GM12864 (cell line): ENCODE measurements around the gene CACNA1C.

Experiments used
- DNase-seq: peaks from one replicate; pipeline ENCODE4 v3.0.0-alpha.2; 2011; ENCODE audit warnings: low read depth
- H3K4me3 ChIP-seq: 2 replicates; pipeline ENCODE4 v1.5.1; 2011; ENCODE audit warnings: mild to moderate bottlenecking, low read depth, low read length, control low read depth
- CTCF ChIP-seq: IDR thresholded peaks from 2 replicates; pipeline ENCODE4 v1.5.1; 2011; ENCODE audit warnings: low read depth, mild to moderate bottlenecking, moderate library complexity, low read length, control low read depth, inconsistent platforms; ENCODE audit errors: missing control alignments

Gene CACNA1C

GRCh38 chr12:2264651-2265232 is 212.0 kb downstream of the CACNA1C start:
- no peak for TF ChIP-seq CTCF
- DNase-seq: no peak
- H3K4me3 ChIP-seq: no peak overlapping the region

- no peak overlapping the region for H3K4me3 ChIP-seq
- no peak for TF ChIP-seq CTCF
- no peak for DNase-seq
These were observed 212.8 kb downstream of the CACNA1C start for GRCh38 chr12:2265461-2266167.

- no peak for TF ChIP-seq CTCF
- H3K4me3 ChIP-seq: no peak overlapping the region
- DNase-seq: no peak
These were observed 214.2 kb downstream of the CACNA1C start for GRCh38 chr12:2266666-2267620.

GRCh38 chr12:2267703-2268470 is 215.1 kb downstream of the CACNA1C start:
- no peak overlapping the region for H3K4me3 ChIP-seq
- TF ChIP-seq CTCF: no peak
- DNase-seq: no peak

- TF ChIP-seq CTCF: no peak
- DNase-seq: no peak
- no peak overlapping the region for H3K4me3 ChIP-seq
These were observed 215.9 kb downstream of the CACNA1C start for GRCh38 chr12:2268471-2269286.

GRCh38 chr12:2270846-2271245 is 218.1 kb downstream of the CACNA1C start:
- DNase-seq: no peak
- TF ChIP-seq CTCF: no peak
- no peak overlapping the region for H3K4me3 ChIP-seq
